ENCODE data around the gene TMEM220. TPM values are rescaled to one million over a fixed set of nuclear protein-coding genes. Genes with fewer than 3 reads are reported as not detected.

Gene TMEM220
- polyA plus RNA-seq, 1 of the 3 experiments (the other 2 are of a cell fraction) = 2.7 TPM

GRCh38 chr17:10767232-10767631, 37.4 kb upstream of the TMEM220 start:
- no peak for DNase-seq
- Histone ChIP-seq H3F3A (replicated peaks; ENCODE audit: insufficient read depth) (no peaks in the 10 kb centered on the region), H3K9me3 (no peaks in the 10 kb centered on the region), H3K79me2 (ENCODE audit: insufficient read depth) (no peaks in the 10 kb centered on the region), H3K36me3 (replicated peaks in 1 of 2; ENCODE audit: control insufficient read depth in 1 of 2, insufficient read depth in 2 of 2, low read length in 1 of 2) (no peaks in the 10 kb centered on the region), H3K9me2 (no peaks in the 10 kb centered on the region), H4K20me1 (ENCODE audit: insufficient read depth) (no peaks in the 10 kb centered on the region), H2AFZ (ENCODE audit: low read depth) (no peak overlapping the region), H3K4me1 (ENCODE audit: control insufficient read depth in 1 of 2, insufficient read depth in 2 of 2, low read depth in 1 of 2, low read length in 1 of 2) (peaks cover 0 to 10% of the 10 kb centered on the region in 2 experiments; a peak in 1 of 4 replicates), H3K9ac (no peak overlapping the region), H3K27me3 (ENCODE audit: insufficient read depth) (no peaks in the 10 kb centered on the region), H3K27ac (ENCODE audit: low read depth in 2 of 2, low read length in 1 of 2) (no peak overlapping the region), H3K4me2 (no peak overlapping the region), H3K4me3 (ENCODE audit: low read depth in 2 of 2, low read length in 1 of 2) (no peak overlapping the region)
- TF ChIP-seq RXRA (IDR thresholded peaks at IDR 0.05; ENCODE audit: borderline replicate concordance, low read depth) (no peak), EP300 (IDR thresholded peaks at IDR 0.05; ENCODE audit: borderline replicate concordance in 1 of 2, low read depth in 1 of 2, low read length in 1 of 2) (no peak), MAX (IDR thresholded peaks at IDR 0.05; ENCODE audit: low read depth) (no peak), CHD2 (IDR thresholded peaks at IDR 0.05; ENCODE audit: low read length, partially characterized antibody) (no peak), ELF1 (IDR thresholded peaks at IDR 0.05) (no peak), USF2 (IDR thresholded peaks at IDR 0.05; ENCODE audit: borderline replicate concordance, low read depth, low read length) (no peak), POLR2AphosphoS5 (IDR thresholded peaks at IDR 0.05; ENCODE audit: low read depth, low read length) (no peak), USF1 (IDR thresholded peaks at IDR 0.05; ENCODE audit: borderline replicate concordance, low read depth) (no peak), SMC3 (IDR thresholded peaks at IDR 0.05; ENCODE audit: low read depth, low read length) (no peak), IRF3 (IDR thresholded peaks at IDR 0.05; ENCODE audit: low read depth, low read length) (no peak), SIN3A (IDR thresholded peaks at IDR 0.05; ENCODE audit: borderline replicate concordance, low read depth, low read length) (no peak), YY1 (IDR thresholded peaks at IDR 0.05; ENCODE audit: low read depth) (no peak)
- POLR2A ChIA-PET = no interaction called here
- WGBS (ENCODE audit: low lambda C conversion rate) = 39% methylated on average over 4 of the region's 4 CpGs
- CTCF ChIA-PET = interaction anchor here (0.6 to 2.1 kb wide), 6 partner anchors 10 to 78 kb away, joined by 3 to 13 read pairs (median 3); no protein-coding TSS in a partner anchor

GRCh38 chr17:10762037-10762436, 32.2 kb upstream of the TMEM220 start:
- peaks cover 0 to 8% of the 10 kb centered on the region in 2 experiments; a peak in 1 of 4 replicates for H3K4me1 ChIP-seq (ENCODE audit: control insufficient read depth in 1 of 2, insufficient read depth in 2 of 2, low read depth in 1 of 2, low read length in 1 of 2)
- H3K9me3 ChIP-seq = no peaks in the 10 kb centered on the region
- H3K27me3 ChIP-seq (ENCODE audit: insufficient read depth) = no peaks in the 10 kb centered on the region
- DNase-seq = no peak
- H3F3A ChIP-seq (replicated peaks; ENCODE audit: insufficient read depth) = no peaks in the 10 kb centered on the region
- no peaks in the 10 kb centered on the region for H3K36me3 ChIP-seq (replicated peaks in 1 of 2; ENCODE audit: control insufficient read depth in 1 of 2, insufficient read depth in 2 of 2, low read length in 1 of 2)
- ChIA-PET CTCF (interaction anchor here (0.8 to 3.0 kb wide), 3 partner anchors 11 to 1173 kb away, joined by 3 to 12 read pairs (median 11); no protein-coding TSS in a partner anchor), POLR2A (no interaction called here)
- no peak overlapping the region for H3K9ac ChIP-seq
- no peak overlapping the region for H3K4me3 ChIP-seq (ENCODE audit: low read depth in 2 of 2, low read length in 1 of 2)
- no peaks in the 10 kb centered on the region for H3K79me2 ChIP-seq (ENCODE audit: insufficient read depth)
- H3K4me2 ChIP-seq = no peak overlapping the region
- WGBS (ENCODE audit: low lambda C conversion rate) = 64% methylated on average over 1 of the region's 1 CpG
- H2AFZ ChIP-seq (ENCODE audit: low read depth) = no peak overlapping the region
- H4K20me1 ChIP-seq (ENCODE audit: insufficient read depth) = no peaks in the 10 kb centered on the region
- H3K27ac ChIP-seq (ENCODE audit: low read depth in 2 of 2, low read length in 1 of 2) = no peak overlapping the region
- H3K9me2 ChIP-seq = no peaks in the 10 kb centered on the region
- TF ChIP-seq TEAD4 (IDR thresholded peaks at IDR 0.05; ENCODE audit: borderline replicate concordance, insufficient read depth) (no peak), PBX3 (IDR thresholded peaks at IDR 0.05) (no peak), RAD21 (IDR thresholded peaks at IDR 0.05; ENCODE audit: low read length) (no peak), ELF1 (IDR thresholded peaks at IDR 0.05) (no peak), FOXJ3 (CRISPR knock-in tag; IDR thresholded peaks at IDR 0.05) (no peak), CTCF (IDR thresholded peaks at IDR 0.05) (no peak), RCOR1 (IDR thresholded peaks at IDR 0.05; ENCODE audit: low read length) (no peak), SIN3A (IDR thresholded peaks at IDR 0.05; ENCODE audit: borderline replicate concordance, low read depth, low read length) (no peak), RXRA (IDR thresholded peaks at IDR 0.05; ENCODE audit: borderline replicate concordance, low read depth) (no peak)

Measured in SK-N-SH (cell line).